Measurements from ENCODE around the gene FCER1G.
A peak's percentile ranks its signal among the peaks of the same experiment; 100 is the strongest.

Gene FCER1G

GRCh38 chr1:161190962-161191521 lies 24.1 kb upstream of the FCER1G start:
- DNase-seq (ENCODE audit: low read depth), result no peak
- TF ChIP-seq POLR2A (IDR thresholded peaks at IDR 0.05; ENCODE audit: extremely low read depth, insufficient read length) (no peak), MYC (IDR thresholded peaks at IDR 0.05; ENCODE audit: low read depth, low read length) (no peak)
- H3K4me3 ChIP-seq (ENCODE audit: low read depth, low read length), result no peak overlapping the region

GRCh38 chr1:161191971-161192370 lies 23.1 kb upstream of the FCER1G start:
- H3K4me3 ChIP-seq (ENCODE audit: low read depth, low read length), result no peak overlapping the region
- DNase-seq (ENCODE audit: low read depth), result no peak
- TF ChIP-seq MAX (IDR thresholded peaks at IDR 0.05; ENCODE audit: low read depth, low read length), result no peak

GRCh38 chr1:161192476-161193465 lies 22.3 kb upstream of the FCER1G start:
- peak; percentile 80 for DNase-seq (ENCODE audit: low read depth)
- TF ChIP-seq MYC (IDR thresholded peaks at IDR 0.05; ENCODE audit: low read depth, low read length) (no peak), CTCF (IDR thresholded peaks at IDR 0.05; ENCODE audit: low read depth, low read length) (peak; percentile 97)
- no peak overlapping the region for H3K4me3 ChIP-seq (ENCODE audit: low read depth, low read length)

- DNase-seq (ENCODE audit: low read depth), result no peak
- H3K4me3 ChIP-seq (ENCODE audit: low read depth, low read length), result no peak overlapping the region
- TF ChIP-seq MYC (IDR thresholded peaks at IDR 0.05; ENCODE audit: low read depth, low read length) (no peak), CTCF (IDR thresholded peaks at IDR 0.05; ENCODE audit: low read depth, low read length) (no peak), MAX (IDR thresholded peaks at IDR 0.05; ENCODE audit: low read depth, low read length) (no peak), POLR2A (IDR thresholded peaks at IDR 0.05; ENCODE audit: extremely low read depth, insufficient read length) (no peak)
These were observed 21.4 kb upstream of the FCER1G start for GRCh38 chr1:161193561-161194235.

- no peak overlapping the region for H3K4me3 ChIP-seq (ENCODE audit: low read depth, low read length)
- TF ChIP-seq MYC (IDR thresholded peaks at IDR 0.05; ENCODE audit: low read depth, low read length) (no peak), CTCF (IDR thresholded peaks at IDR 0.05; ENCODE audit: low read depth, low read length) (no peak), POLR2A (IDR thresholded peaks at IDR 0.05; ENCODE audit: extremely low read depth, insufficient read length) (no peak), MAX (IDR thresholded peaks at IDR 0.05; ENCODE audit: low read depth, low read length) (no peak)
These were observed 19.9 kb upstream of the FCER1G start for GRCh38 chr1:161195171-161195570.

GRCh38 chr1:161196111-161196510 lies 19.0 kb upstream of the FCER1G start:
- no peak for TF ChIP-seq CTCF (IDR thresholded peaks at IDR 0.05; ENCODE audit: low read depth, low read length)
- no peak for TF ChIP-seq POLR2A (IDR thresholded peaks at IDR 0.05; ENCODE audit: extremely low read depth, insufficient read length)
- TF ChIP-seq MYC (IDR thresholded peaks at IDR 0.05; ENCODE audit: low read depth, low read length), result no peak
- no peak for TF ChIP-seq MAX (IDR thresholded peaks at IDR 0.05; ENCODE audit: low read depth, low read length)
- DNase-seq (ENCODE audit: low read depth), result no peak
- H3K4me3 ChIP-seq (ENCODE audit: low read depth, low read length), result no peak overlapping the region

More at GRCh38 chr1:161195171-161195570, 19.9 kb upstream of the FCER1G start:
- no peak for DNase-seq (ENCODE audit: low read depth)
